PC-9 (cell line): ENCODE results near the gene CDK5.

ENCODE experiments used
- EZH2 ChIP-seq: fragments of 200-600 bp; sonication (generic); IDR thresholded peaks from 2 replicates; pipeline ENCODE4 v1.8.0; 2017; ENCODE audit warnings: antibody characterized with exemption, low read depth
- TF ChIP-seq, protein P1 (sequence below): fragments of 200-600 bp; sonication (generic); conservative IDR thresholded peaks from 2 replicates; pipeline ENCODE4 v1.6.1; 2017; ENCODE audit warnings: mixed run types, antibody characterized with exemption, mild to moderate bottlenecking, moderate library complexity

GRCh38 chr7:151075978-151076426 lies 18.3 kb upstream of the CDK5 start:
- TF ChIP-seq, protein P1, sequence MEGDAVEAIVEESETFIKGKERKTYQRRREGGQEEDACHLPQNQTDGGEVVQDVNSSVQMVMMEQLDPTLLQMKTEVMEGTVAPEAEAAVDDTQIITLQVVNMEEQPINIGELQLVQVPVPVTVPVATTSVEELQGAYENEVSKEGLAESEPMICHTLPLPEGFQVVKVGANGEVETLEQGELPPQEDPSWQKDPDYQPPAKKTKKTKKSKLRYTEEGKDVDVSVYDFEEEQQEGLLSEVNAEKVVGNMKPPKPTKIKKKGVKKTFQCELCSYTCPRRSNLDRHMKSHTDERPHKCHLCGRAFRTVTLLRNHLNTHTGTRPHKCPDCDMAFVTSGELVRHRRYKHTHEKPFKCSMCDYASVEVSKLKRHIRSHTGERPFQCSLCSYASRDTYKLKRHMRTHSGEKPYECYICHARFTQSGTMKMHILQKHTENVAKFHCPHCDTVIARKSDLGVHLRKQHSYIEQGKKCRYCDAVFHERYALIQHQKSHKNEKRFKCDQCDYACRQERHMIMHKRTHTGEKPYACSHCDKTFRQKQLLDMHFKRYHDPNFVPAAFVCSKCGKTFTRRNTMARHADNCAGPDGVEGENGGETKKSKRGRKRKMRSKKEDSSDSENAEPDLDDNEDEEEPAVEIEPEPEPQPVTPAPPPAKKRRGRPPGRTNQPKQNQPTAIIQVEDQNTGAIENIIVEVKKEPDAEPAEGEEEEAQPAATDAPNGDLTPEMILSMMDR: no peak
- TF ChIP-seq EZH2: no peak
